HEK293T (cell line): ENCODE results near the gene KIF3A.

ENCODE experiments used
- CTCF ChIA-PET: fragments of 350-600 bp; formaldehyde crosslinking; extraction: SDS; loops from one replicate; lab custom pipeline; 2021; ENCODE audit warnings: antibody characterized with exemption, inconsistent platforms; lab: Yijun Ruan, JAX
- POLR2A ChIA-PET: fragments of 350-600 bp; formaldehyde crosslinking; extraction: SDS; loops from one replicate; lab custom pipeline; 2020; ENCODE audit warnings: antibody characterized with exemption, inconsistent platforms; lab: Yijun Ruan, JAX
- DNase-seq: peaks from one replicate; pipeline ENCODE4 v3.0.0; 2012; ENCODE audit warnings: mixed read lengths; ENCODE audit errors: extremely low spot score
- ARNT ChIP-seq: fragments of 450-650 bp; IDR thresholded peaks from 2 replicates; pipeline ENCODE4 v1.6.1; 2017; ENCODE audit warnings: mild to moderate bottlenecking
- BHLHE40 ChIP-seq: fragments of 450-650 bp; IDR thresholded peaks from 2 replicates; pipeline ENCODE4 v1.6.1; 2016; ENCODE audit warnings: mild to moderate bottlenecking, moderate library complexity, borderline replicate concordance
- CTBP1 ChIP-seq: fragments of 450-650 bp; IDR thresholded peaks from 2 replicates; pipeline ENCODE4 v1.6.1; 2016; ENCODE audit warnings: borderline replicate concordance
- ELF4 ChIP-seq: fragments of 450-650 bp; IDR thresholded peaks from 2 replicates; pipeline ENCODE4 v1.6.1; 2017; ENCODE audit warnings: antibody characterized with exemption
- FOXA1 ChIP-seq: fragments of 450-650 bp; IDR thresholded peaks from 2 replicates; pipeline ENCODE4 v1.6.1; 2016; ENCODE audit warnings: mild to moderate bottlenecking
- FOXK2 ChIP-seq: fragments of 450-650 bp; IDR thresholded peaks from 2 replicates; pipeline ENCODE4 v1.6.1; 2016; ENCODE audit warnings: mild to moderate bottlenecking
- FOXM1 ChIP-seq: fragments of 450-650 bp; IDR thresholded peaks from 2 replicates; pipeline ENCODE4 v1.6.1; 2017; ENCODE audit warnings: mild to moderate bottlenecking, borderline replicate concordance
- HDGF ChIP-seq: fragments of 450-650 bp; IDR thresholded peaks from 2 replicates; pipeline ENCODE4 v1.6.1; 2017; ENCODE audit warnings: antibody characterized with exemption, borderline replicate concordance
- L3MBTL2 ChIP-seq: fragments of 450-650 bp; conservative IDR thresholded peaks from 2 replicates; pipeline ENCODE4 v1.6.1; 2016; ENCODE audit warnings: mild to moderate bottlenecking
- LEF1 ChIP-seq: fragments of 450-650 bp; IDR thresholded peaks from 2 replicates; pipeline ENCODE4 v1.6.1; 2017; ENCODE audit warnings: mild to moderate bottlenecking, borderline replicate concordance
- NFRKB ChIP-seq: fragments of 450-650 bp; IDR thresholded peaks from 2 replicates; pipeline ENCODE4 v1.6.1; 2016; ENCODE audit warnings: mild to moderate bottlenecking, moderate library complexity
- PKNOX1 ChIP-seq: fragments of 450-650 bp; IDR thresholded peaks from 2 replicates; pipeline ENCODE4 v1.6.1; 2016
- SP1 ChIP-seq: fragments of 450-650 bp; IDR thresholded peaks from 2 replicates; pipeline ENCODE4 v1.6.1; 2017
- SUZ12 ChIP-seq: fragments of 450-650 bp; IDR thresholded peaks from 2 replicates; pipeline ENCODE4 v1.6.1; 2016; ENCODE audit warnings: mild to moderate bottlenecking
- TARDBP ChIP-seq: fragments of 450-650 bp; IDR thresholded peaks from 2 replicates; pipeline ENCODE4 v1.6.1; 2016
- ZNF384 ChIP-seq: fragments of 450-650 bp; IDR thresholded peaks from 2 replicates; pipeline ENCODE4 v1.6.1; 2016

Gene KIF3A

GRCh38 chr5:132736853-132737833, at the start of gene KIF3A:
TSS of gene KIF3A (minus strand) at chr5:132737546. CDS start at chr5:132737419, 127 bp downstream.
- ChIA-PET CTCF (interaction anchor here (0.7 to 1.2 kb wide), 4 partner anchors 10 to 83 kb away, joined by 4 to 7 read pairs (median 4); partner anchors contain the start of gene CCNI2), POLR2A (interaction anchor here (0.5 to 2.6 kb wide), 29 partner anchors 8 to 444 kb away, joined by 3 to 16 read pairs (median 4); partner anchors contain the start of genes CCNI2, RAD50, SEPTIN8 and SOWAHA)
- TF ChIP-seq ARNT (no peak), NFRKB (no peak)
- peak; percentile 100 for DNase-seq

- no peak for DNase-seq
- TF ChIP-seq FOXM1 (no peak), FOXK2 (no peak), LEF1 (no peak), NFRKB (no peak), ARNT (no peak), TARDBP (no peak), FOXA1 (no peak), HDGF (no peak), SP1 (no peak)
- CTCF ChIA-PET: interaction anchor here (0.8 to 1.2 kb wide), 3 partner anchors 14 to 33 kb away, joined by 3 to 4 read pairs (median 4); no protein-coding TSS in a partner anchor
- POLR2A ChIA-PET: interaction anchor here (1.5 to 1.9 kb wide), 2 partner anchors 9 to 11 kb away, joined by 4 read pairs; no protein-coding TSS in a partner anchor
Observed at GRCh38 chr5:132787076-132787475, 49.7 kb upstream of the KIF3A start.

- TF ChIP-seq HDGF: no peak
- TF ChIP-seq FOXK2: no peak
- no peak for TF ChIP-seq ELF4
- no peak for TF ChIP-seq ARNT
- no peak for TF ChIP-seq BHLHE40
- TF ChIP-seq SUZ12: no peak
- no peak for TF ChIP-seq PKNOX1
- no peak for TF ChIP-seq LEF1
- TF ChIP-seq FOXA1: no peak
- TF ChIP-seq CTBP1: no peak
- TF ChIP-seq SP1: no peak
- TF ChIP-seq NFRKB: no peak
- no peak for TF ChIP-seq L3MBTL2
- TF ChIP-seq FOXM1: no peak
- CTCF ChIA-PET: interaction anchor here (1.5 kb wide), 1 partner anchor 33 kb away, joined by 3 read pairs; no protein-coding TSS in a partner anchor
- POLR2A ChIA-PET: no interaction called here
- no peak for DNase-seq
Observed at GRCh38 chr5:132785864-132786263, 48.5 kb upstream of the KIF3A start.

GRCh38 chr5:132785365-132785764, 48.0 kb upstream of the KIF3A start:
- DNase-seq: no peak
- POLR2A ChIA-PET: interaction anchor here (1.3 kb wide), 1 partner anchor 9 kb away, joined by 6 read pairs; no protein-coding TSS in a partner anchor

GRCh38 chr5:132782101-132782500, 44.8 kb upstream of the KIF3A start:
- no peak for TF ChIP-seq ARNT
- no peak for TF ChIP-seq TARDBP
- no peak for TF ChIP-seq HDGF
- no peak for TF ChIP-seq L3MBTL2
- no peak for TF ChIP-seq CTBP1
- TF ChIP-seq NFRKB: no peak
- no peak for TF ChIP-seq FOXK2
- no peak for TF ChIP-seq FOXM1
- TF ChIP-seq SUZ12: no peak
- no peak for TF ChIP-seq FOXA1
- TF ChIP-seq LEF1: no peak
- TF ChIP-seq SP1: no peak
- no peak for TF ChIP-seq PKNOX1
- no peak for TF ChIP-seq ELF4
- no peak for TF ChIP-seq BHLHE40
- TF ChIP-seq ZNF384: no peak
- POLR2A ChIA-PET: interaction anchor here (1.0 kb wide), 1 partner anchor 84 kb away, joined by 4 read pairs; the partner anchor contains the start of genes GDF9 and UQCRQ
- no peak for DNase-seq
- CTCF ChIA-PET: interaction anchor here (0.9 kb wide), 1 partner anchor 15 kb away, joined by 3 read pairs; no protein-coding TSS in a partner anchor

More at GRCh38 chr5:132785365-132785764, 48.0 kb upstream of the KIF3A start:
- CTCF ChIA-PET: interaction anchor here (1.5 kb wide), 1 partner anchor 33 kb away, joined by 3 read pairs; no protein-coding TSS in a partner anchor
- TF ChIP-seq FOXK2: no peak
- TF ChIP-seq LEF1: no peak
- no peak for TF ChIP-seq CTBP1
- no peak for TF ChIP-seq BHLHE40
- no peak for TF ChIP-seq FOXM1
- TF ChIP-seq ARNT: no peak
- no peak for TF ChIP-seq SP1
- no peak for TF ChIP-seq NFRKB
- TF ChIP-seq ELF4: no peak
- TF ChIP-seq HDGF: no peak
- no peak for TF ChIP-seq TARDBP
- no peak for TF ChIP-seq PKNOX1
- no peak for TF ChIP-seq ZNF384
- no peak for TF ChIP-seq L3MBTL2
